Inferior parietal cortex (tissue), 1 donor: ENCODE measurements around the gene ZC3H7A.

ENCODE experiments used
- DNase-seq: peaks from one replicate; pipeline ENCODE4 v3.0.0-alpha.2; 2016; ENCODE audit errors: extremely low spot score

The ZC3H7A gene

GRCh38 chr16:11737713-11738112 lies 59.3 kb downstream of the ZC3H7A start:
- no peak for DNase-seq

- no peak for DNase-seq
These were observed 60.2 kb downstream of the ZC3H7A start for GRCh38 chr16:11736903-11737302.

DNA sequence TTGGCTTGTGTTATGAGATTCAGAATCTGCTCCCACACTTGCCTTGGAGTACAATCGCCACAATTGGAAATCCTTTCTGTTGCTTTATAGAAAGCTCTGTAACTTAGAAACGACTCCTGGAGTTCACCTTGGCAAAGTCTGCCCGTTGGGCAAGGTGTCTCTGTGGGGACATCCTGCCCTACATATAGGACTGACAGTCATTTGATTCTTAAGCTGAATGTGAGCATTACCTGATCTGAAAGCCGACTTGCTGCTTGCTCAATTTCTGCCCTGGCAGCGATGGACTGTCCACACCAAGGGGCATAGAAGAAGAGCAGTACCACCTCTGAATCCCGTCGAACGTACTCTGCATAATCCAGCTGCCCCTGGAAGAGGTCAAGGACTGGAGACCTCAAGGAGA lies 61.3 kb downstream of the ZC3H7A start:
- DNase-seq = no peak

- DNase-seq = no peak
These were observed 62.4 kb downstream of the ZC3H7A start for GRCh38 chr16:11734653-11735043.

DNA sequence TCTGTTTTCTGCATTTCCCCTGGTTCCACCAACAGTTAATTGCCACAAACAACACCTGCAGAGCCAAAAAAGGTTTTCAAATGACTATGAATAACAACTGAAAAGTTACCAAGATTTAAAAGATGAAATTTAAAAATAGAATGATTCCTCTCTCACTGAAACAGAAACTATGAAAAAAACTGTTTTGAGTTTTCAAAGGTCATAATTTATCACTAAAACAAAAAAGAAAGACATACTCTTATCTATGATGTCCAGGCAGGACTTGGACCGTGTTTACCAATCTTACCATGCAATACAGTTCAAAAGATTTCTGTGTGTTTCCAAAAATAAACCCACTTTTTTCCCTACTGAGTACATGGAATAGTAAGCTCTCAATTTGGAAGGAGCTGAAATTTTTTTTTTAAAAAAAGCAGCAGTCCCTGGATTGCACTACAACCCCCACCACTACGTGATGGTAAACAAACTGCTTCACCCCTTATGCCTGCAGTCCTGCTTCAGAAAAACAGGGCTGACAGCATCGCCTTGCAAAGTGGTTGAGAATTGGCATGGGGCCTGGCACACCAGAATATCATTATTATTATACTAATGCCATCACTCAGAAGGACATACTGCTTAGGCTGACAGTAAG lies 62.9 kb downstream of the ZC3H7A start:
- DNase-seq = no peak

GRCh38 chr16:11731222-11731621 lies 65.8 kb downstream of the ZC3H7A start:
- DNase-seq = no peak

DNA sequence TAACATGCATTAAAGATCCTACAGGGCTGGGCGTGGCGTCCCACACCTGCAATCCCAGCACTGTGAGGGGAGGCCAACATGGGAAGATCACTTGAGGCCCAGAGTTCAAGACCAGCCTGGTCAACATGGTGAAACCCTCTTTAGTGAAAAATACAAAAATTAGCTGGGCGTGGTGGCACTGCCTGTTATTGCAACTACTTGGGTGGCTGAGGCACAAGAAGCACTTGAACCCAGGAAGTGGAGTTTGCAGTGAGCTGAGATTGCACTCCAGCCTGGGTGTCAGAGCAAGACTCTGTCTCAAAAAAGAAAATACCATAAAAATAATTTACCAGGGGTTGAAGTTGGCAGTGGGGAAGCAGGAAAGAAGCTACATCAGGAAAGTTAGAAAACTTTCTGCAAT lies 67.3 kb downstream of the ZC3H7A start:
- DNase-seq = no peak

GRCh38 chr16:11727796-11728543 lies 69.1 kb downstream of the ZC3H7A start:
- DNase-seq = no peak

DNA sequence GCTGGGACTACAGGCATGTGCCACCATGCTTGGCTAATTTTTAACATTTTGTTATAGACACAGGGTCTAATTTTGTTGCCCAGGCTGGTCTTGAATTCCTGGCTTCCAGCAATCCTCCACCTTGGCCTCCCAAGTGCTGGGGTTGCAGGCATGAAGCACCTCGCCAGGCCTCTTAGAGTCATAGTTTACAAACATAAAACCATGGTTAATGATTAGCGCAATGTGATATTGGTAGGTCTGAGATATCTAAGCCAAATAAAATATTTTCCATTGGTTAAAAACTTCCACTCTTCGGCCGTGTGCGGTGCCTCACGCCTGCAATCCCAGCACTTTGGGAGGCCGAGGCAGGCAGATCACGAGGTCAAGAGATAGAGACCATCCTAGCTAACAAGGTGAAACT lies 71.0 kb downstream of the ZC3H7A start:
- DNase-seq = no peak

GRCh38 chr16:11725457-11725856 lies 71.6 kb downstream of the ZC3H7A start:
- no peak for DNase-seq

- no peak for DNase-seq
These were observed 74.6 kb downstream of the ZC3H7A start for GRCh38 chr16:11722468-11722808.

GRCh38 chr16:11721781-11722467 lies 75.1 kb downstream of the ZC3H7A start:
- no peak for DNase-seq

DNA sequence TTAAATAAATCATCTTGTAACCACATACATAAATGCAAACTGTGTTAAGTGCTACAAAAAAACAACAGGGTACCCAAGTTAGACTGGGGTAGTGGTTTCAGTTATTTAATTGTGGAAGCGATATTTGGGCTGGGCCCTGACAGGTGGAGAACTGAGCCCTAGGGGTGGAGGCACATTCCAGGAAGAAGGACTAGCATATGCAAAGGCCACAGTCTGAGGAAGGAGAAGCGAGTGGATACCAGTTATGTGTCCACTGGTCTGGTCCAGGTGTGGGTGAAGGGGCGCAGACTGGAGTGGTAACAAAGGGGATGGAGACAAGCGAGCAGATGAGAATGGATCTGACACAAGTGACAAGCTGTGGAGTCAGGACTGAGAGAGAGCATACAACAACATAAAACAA lies 77.3 kb downstream of the ZC3H7A start:
- no peak for DNase-seq

DNA sequence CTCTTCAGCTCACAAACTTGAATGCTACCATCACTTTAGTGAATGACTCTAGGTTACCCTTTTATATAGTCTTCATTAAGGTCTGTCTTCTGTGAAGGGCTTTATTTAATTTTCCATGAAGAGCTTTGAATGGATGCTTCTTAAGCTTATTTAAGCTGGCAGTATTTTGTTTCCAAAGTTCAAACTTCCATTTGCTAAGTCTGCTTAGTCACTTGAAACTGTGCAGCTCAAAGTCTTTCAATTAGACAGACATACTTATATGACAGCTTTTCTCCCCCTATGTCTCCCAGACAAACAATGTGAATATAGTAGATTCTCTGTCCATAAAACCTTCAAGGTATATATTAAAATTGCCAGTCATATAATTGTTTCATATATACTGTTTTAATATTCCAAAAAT lies 77.9 kb downstream of the ZC3H7A start:
- no peak for DNase-seq

GRCh38 chr16:11717811-11718210 lies 79.2 kb downstream of the ZC3H7A start:
- no peak for DNase-seq

DNA sequence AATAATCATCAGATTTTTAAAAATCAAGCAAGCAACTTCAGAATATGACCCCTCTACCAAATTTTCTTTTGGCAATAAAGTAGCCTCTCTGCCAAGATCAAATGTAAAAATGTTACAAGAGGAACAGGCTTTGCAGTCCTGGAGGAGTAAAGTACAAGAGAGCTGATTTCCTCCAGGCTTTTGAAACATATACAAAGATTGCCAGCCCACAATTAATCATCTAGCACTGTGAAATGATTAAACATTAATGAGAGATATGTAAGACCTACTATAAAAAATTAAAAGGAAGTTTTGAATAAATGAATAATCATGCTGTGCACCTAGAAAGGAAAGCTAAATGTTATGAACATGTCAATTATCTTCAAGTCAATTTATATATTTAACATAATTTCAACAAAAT lies 80.7 kb downstream of the ZC3H7A start:
- DNase-seq = no peak

DNA sequence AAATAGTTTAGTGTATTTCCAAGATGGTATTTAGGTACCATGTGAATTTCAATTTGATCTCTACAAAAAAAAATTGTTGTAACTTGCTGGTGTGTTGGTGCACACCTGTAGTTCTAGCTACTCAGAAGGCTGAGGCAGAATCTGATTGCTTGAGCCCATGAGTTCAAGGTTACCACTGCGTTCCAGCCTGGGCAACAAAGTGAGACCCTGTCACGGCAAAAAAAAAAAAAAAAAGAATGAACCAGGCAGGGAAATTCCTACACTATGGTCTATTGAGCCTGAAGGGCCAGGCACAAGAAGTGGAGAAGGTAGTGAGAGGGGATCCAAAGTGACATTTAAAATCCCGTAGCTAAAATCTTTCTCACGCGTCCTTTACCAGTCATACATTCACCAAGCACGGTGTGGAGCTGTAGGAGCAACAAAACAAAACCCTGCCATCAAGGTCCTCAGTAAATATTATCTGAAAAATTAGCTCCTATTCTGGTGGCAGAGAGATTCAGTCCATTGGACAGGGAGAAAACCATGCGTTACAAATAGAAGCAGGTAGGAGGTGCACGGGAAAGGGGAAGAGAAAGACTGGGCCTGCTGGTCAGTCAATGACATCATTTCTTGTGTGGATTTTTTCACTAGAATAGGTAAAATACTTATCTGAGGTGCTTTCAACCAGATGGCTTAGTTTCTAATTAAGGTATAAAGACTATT lies 81.7 kb downstream of the ZC3H7A start:
- no peak for DNase-seq

GRCh38 chr16:11712122-11712521 lies 84.9 kb downstream of the ZC3H7A start:
- DNase-seq = no peak

GRCh38 chr16:11711662-11712061 lies 85.4 kb downstream of the ZC3H7A start:
- DNase-seq = no peak

DNA sequence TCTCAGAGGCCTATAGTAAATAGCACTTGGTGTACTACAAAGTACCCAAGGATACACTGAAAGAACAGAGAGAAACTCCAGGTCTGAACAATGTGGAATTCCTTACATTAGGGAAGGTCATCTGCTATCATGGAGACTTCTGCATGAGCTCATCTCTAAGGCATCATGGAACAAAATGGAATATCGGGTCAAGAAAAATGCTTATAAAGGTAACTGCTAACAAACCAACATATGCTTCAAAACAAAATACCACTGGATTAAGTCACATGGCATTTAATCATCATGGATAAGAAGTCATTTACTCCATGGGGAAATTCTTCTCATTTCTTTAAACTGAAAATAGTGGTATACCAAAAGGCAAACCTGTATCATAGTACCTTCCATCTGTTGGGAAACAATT lies 88.6 kb downstream of the ZC3H7A start:
- DNase-seq = no peak

- no peak for DNase-seq
These were observed 89.3 kb downstream of the ZC3H7A start for GRCh38 chr16:11707679-11708197.

DNA sequence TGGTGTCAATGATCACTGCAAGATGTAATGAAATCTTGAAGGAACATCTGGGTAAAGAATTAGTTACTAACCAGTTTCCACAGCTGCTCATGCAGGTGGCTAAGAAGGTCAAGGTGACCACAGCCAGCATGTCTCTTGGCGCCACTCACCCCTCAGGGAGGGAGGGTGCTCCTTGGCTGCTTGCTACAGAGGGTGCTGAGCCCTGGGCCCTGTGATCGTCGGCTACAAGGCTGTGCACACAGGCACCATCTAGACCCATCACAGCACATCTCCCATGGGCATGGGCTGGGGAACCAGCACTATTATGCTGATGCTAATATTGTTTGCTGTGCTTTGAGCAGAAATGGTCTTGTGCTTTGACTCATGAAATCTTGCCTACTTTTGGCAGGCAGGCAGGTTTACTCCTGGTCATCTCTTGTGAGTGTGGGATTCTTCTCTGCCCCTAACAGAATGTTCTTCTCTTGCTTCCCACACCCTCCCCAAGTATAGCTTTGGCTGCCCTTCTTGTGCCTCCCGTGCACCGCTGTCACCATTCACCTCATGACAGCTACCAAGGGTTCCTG lies 90.8 kb downstream of the ZC3H7A start:
- no peak for DNase-seq
